ENCODE data around the gene PNLIPRP3.

- TF ChIP-seq CTCF (IDR thresholded peaks at IDR 0.05; ENCODE audit: low read length) (peak; percentile 57; the same call in 1 of the 2 replicates), EZH2 (IDR thresholded peaks at IDR 0.05; ENCODE audit: borderline replicate concordance, low read length) (no peak)
Observed at GRCh38 chr10:116385994-116386809, 41.4 kb upstream of the PNLIPRP3 start.
